Measurements from ENCODE around the gene PHLDA3. TPM values are rescaled to one million over a fixed set of nuclear protein-coding genes. Genes with fewer than 3 reads are reported as not detected.

The PHLDA3 gene
- total RNA-seq, 2 donors from 2014 or later = 13.1 to 21.2 TPM

DNA sequence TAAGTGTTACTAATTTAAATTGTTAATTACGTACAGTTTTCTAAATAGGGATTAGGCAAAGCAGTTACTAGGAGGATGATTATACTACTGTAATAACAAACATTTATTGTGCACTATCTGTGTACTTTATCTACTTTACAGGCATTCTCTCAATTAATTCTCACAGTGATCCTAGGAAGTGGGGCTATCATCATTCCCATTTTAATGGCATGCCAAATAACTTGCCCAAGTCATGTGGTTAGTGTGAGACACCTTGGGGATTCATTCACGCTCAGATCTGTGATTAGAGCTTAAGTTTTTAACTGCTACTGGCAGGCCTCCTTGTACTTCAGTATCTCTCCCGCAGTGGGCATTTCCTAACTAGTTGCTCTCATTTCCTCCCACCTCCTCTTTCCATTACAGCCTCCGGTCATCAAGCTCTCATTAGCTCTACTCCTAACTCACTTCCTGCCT is 11.5 kb downstream of the PHLDA3 start:
- TF ChIP-seq, protein P1, sequence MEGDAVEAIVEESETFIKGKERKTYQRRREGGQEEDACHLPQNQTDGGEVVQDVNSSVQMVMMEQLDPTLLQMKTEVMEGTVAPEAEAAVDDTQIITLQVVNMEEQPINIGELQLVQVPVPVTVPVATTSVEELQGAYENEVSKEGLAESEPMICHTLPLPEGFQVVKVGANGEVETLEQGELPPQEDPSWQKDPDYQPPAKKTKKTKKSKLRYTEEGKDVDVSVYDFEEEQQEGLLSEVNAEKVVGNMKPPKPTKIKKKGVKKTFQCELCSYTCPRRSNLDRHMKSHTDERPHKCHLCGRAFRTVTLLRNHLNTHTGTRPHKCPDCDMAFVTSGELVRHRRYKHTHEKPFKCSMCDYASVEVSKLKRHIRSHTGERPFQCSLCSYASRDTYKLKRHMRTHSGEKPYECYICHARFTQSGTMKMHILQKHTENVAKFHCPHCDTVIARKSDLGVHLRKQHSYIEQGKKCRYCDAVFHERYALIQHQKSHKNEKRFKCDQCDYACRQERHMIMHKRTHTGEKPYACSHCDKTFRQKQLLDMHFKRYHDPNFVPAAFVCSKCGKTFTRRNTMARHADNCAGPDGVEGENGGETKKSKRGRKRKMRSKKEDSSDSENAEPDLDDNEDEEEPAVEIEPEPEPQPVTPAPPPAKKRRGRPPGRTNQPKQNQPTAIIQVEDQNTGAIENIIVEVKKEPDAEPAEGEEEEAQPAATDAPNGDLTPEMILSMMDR (IDR thresholded peaks at IDR 0.05) = no peak
- no peak for DNase-seq
- no peaks in the 10 kb centered on the region for H3K9me3 ChIP-seq
- no peak overlapping the region for H3K4me3 ChIP-seq
- no peaks in the 10 kb centered on the region for H3K36me3 ChIP-seq
- H3K27me3 ChIP-seq = no peaks in the 10 kb centered on the region
- intact Hi-C loops (cut with DNase I) = no loop called here
- H3K27ac ChIP-seq = peak overlapping the region; percentile 30
- no peak overlapping the region for H3K9ac ChIP-seq (ENCODE audit: low read depth in 2 of 2, low read length in 2 of 2)
- no peaks in the 10 kb centered on the region for H3K4me1 ChIP-seq

DNA sequence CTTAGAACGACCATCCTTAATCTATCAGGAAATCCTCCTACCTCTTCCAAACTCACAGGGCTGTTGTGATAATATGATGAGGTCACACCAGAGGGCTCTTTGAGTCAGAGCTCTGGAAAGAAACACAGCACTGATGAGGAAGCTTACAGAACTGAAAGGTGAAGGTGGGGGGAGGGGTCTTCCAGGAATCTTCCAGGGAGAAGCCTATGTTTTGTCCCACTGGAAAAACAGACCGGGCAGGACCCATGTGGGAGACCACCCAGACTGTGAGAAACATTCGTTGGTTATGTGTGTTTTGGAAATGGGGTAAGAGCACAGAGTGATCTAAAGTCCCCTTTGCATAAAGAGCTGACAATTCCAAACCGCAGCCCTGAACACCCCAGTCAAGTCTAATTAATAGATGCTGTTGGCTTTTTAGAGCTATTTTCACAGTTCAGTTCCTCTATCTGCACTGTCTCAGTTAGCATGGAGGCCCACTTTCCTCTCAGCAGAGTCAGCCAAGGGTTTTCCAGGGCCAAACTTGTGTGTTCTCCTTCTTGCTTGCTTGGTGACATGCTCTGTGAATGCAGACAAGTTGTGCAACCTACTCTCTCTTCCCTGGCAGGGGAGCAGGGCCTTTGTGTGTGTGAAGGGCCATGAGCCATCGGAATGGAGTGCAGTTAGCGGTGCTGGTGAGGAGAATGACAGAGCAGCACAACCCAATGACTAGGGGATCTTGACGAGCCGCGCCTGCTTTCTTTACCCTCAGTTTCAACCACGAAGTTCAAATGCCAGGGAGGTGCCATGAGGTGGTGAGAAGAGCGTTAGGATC is 12.3 kb downstream of the PHLDA3 start:
- Histone ChIP-seq H3K27ac (peak overlapping the region; percentile 30), H3K27me3 (no peaks in the 10 kb centered on the region), H3K36me3 (no peaks in the 10 kb centered on the region), H3K9ac (ENCODE audit: low read depth in 2 of 2, low read length in 2 of 2) (peak overlapping the region in 1 of 2 donors; percentile 53), H3K4me3 (no peak overlapping the region), H3K9me3 (no peaks in the 10 kb centered on the region), H3K4me1 (no peaks in the 10 kb centered on the region)
- peak; percentile 43 for DNase-seq
- intact Hi-C loops (cut with DNase I) = no loop called here
- TF ChIP-seq, protein P1 (IDR thresholded peaks at IDR 0.05) = no peak

DNA sequence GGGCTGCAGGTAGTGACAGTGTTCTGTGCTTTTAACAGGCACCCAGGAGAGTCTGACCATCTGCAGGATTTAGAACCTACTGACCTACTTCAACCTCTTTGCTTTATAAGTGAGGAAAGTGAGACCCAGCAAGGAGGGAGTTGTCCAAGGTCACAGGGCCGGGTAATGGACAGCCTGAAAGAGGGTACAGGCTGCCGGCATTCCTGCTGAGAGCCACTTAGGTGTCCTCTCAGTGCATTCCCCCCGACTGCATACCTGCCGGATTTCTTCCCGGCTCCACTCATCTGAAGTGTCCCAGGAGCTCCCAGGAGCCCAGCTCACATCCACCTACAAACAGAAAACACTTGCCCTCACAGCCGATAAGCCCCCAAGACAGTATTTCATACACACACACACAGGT is 13.9 kb downstream of the PHLDA3 start:
- Histone ChIP-seq H3K27me3 (no peaks in the 10 kb centered on the region), H3K27ac (no peak overlapping the region), H3K4me3 (no peak overlapping the region), H3K9me3 (no peaks in the 10 kb centered on the region), H3K4me1 (no peaks in the 10 kb centered on the region), H3K36me3 (no peaks in the 10 kb centered on the region), H3K9ac (ENCODE audit: low read depth in 2 of 2, low read length in 2 of 2) (no peak overlapping the region)
- DNase-seq = no peak
- TF ChIP-seq, protein P1 (IDR thresholded peaks at IDR 0.05) = no peak
- intact Hi-C loops (cut with DNase I) = no loop called here

DNA sequence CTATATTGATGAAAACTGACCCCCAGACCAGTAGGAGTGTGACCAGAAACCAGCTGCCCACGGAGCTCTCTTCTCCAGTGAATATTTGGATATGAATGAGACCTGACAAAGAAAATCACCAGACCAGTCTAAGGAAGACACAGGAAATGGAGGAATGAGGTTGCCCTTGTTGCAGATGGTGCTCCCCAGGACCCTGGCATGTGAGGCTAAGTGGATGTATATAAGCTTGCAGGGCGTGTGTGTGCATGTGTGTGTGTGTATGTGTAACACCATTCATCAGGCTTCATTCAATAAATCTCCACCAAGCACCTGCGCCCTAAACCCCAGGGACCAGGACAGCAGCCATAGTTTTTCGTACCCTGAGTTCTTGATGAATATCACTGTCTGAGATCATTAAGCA is 14.4 kb downstream of the PHLDA3 start:
- intact Hi-C loops (cut with DNase I) = no loop called here
- H3K27me3 ChIP-seq = no peaks in the 10 kb centered on the region
- H3K9ac ChIP-seq (ENCODE audit: low read depth in 2 of 2, low read length in 2 of 2) = no peak overlapping the region
- H3K4me1 ChIP-seq = no peaks in the 10 kb centered on the region
- no peak overlapping the region for H3K27ac ChIP-seq
- TF ChIP-seq, protein P1 (IDR thresholded peaks at IDR 0.05) = no peak
- H3K4me3 ChIP-seq = no peak overlapping the region
- H3K9me3 ChIP-seq = no peaks in the 10 kb centered on the region
- no peaks in the 10 kb centered on the region for H3K36me3 ChIP-seq
- no peak for DNase-seq

DNA sequence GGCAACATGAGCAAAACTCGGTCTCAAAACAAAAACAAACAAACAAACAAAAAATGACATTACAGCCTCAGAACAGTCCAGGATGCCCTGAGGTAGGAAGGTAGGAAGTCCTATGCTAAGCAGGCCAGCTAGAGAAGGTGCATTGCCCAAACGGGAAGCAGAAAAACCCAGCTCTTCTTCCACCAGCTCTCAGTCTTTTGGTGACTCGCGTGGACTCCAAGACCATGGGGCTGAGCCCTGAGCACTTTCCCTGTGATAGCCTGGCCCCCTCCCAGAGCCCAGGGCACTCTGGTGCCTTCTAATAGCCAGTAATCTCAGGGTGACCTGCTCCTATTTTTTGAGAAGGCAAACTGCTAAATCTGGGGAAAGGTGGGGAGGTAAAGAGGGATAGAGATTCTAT is 16.1 kb downstream of the PHLDA3 start:
- H3K9me3 ChIP-seq = no peaks in the 10 kb centered on the region
- intact Hi-C loops (cut with DNase I) = no loop called here
- TF ChIP-seq, protein P1 (IDR thresholded peaks at IDR 0.05) = no peak

More for the DNA sequence above, 16.1 kb downstream of the PHLDA3 start:
- no peak for DNase-seq
- Histone ChIP-seq H3K27ac (no peak overlapping the region), H3K4me3 (no peak overlapping the region), H3K27me3 (no peaks in the 10 kb centered on the region), H3K4me1 (no peaks in the 10 kb centered on the region), H3K36me3 (no peaks in the 10 kb centered on the region), H3K9ac (ENCODE audit: low read depth in 2 of 2, low read length in 2 of 2) (no peak overlapping the region)
